Measurements from ENCODE around the gene NUP43. TPM values are rescaled to one million over a fixed set of nuclear protein-coding genes. Genes with fewer than 3 reads are reported as not detected.

Gene NUP43, protein sequence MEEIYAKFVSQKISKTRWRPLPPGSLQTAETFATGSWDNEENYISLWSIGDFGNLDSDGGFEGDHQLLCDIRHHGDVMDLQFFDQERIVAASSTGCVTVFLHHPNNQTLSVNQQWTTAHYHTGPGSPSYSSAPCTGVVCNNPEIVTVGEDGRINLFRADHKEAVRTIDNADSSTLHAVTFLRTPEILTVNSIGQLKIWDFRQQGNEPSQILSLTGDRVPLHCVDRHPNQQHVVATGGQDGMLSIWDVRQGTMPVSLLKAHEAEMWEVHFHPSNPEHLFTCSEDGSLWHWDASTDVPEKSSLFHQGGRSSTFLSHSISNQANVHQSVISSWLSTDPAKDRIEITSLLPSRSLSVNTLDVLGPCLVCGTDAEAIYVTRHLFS
- total RNA-seq (22.4 TPM), polyA plus RNA-seq (10 to 100 TPM in 1 of 4 donors, 1 to 10 TPM in 3; 4.0 to 10.7 (median 5.6) TPM)

DNA sequence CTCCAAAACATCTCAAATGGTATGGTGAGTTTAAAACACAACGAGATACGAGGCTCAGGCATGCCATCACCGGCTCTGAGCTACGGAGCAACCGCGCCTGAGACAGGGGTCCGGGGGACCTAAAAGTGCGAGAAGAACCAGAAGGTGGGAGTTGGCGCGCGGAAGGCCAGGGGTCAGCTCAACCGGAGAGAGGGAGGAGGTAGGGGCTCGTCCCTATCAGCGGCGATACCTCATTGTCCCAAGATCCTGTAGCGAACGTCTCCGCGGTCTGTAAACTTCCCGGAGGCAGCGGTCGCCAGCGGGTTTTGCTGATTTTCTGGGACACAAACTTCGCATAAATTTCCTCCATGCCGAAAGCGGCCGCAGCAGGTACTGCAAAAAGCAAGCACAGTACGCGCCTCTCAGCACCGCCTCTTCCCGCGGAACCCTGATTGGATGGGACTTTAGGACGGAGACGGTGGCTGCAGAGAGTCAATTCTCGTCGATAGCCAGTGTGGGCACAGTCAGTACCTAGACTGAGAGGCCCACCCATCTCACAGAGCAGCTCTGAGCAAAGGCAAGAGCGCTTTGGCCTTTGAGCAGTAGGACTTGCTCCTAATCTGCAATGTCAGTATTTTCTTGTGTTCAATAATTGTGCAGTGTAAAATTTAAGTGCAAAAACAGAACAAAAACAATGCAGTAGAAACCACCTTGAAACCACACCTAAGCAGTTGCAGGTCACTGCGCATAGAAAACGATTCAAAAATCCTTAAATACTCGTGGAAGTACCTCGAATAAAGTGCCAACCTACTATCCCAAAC, at the start of gene NUP43:
NUP43 (minus strand) TSS at position 383 of the 800 bp plus-strand sequence; CDS start at position 349, 34 bp downstream.
- H3K4me3 Mint-ChIP-seq, result peak within 1 kb of the TSS; percentile 89 to 98 (median 97)
- no peaks in the 10 kb centered on the region for H3K9me3 ChIP-seq (ENCODE audit: control insufficient read depth in 2 of 2, low read length in 2 of 2)
- peaks cover 15 to 48% (median 29%) of the 10 kb centered on the region in 4 donors for H3K4me1 Mint-ChIP-seq
- ATAC-seq (ENCODE audit: low read depth in 2 of 2) (peak; percentile 75 to 76), DNase-seq (peak; percentile 82 to 98 (median 91))
- H3K9me3 Mint-ChIP-seq, result no peaks in the 10 kb centered on the region
- H3K27me3 Mint-ChIP-seq, result no peaks in the 10 kb centered on the region
- no peaks in the 10 kb centered on the region for H3K27me3 ChIP-seq (ENCODE audit: control insufficient read depth, insufficient read depth, low read length)
- peaks cover 13% of the 10 kb centered on the region for H3K36me3 ChIP-seq (ENCODE audit: control insufficient read depth, insufficient read depth, low read length)
- H3K4me1 ChIP-seq (ENCODE audit: control insufficient read depth, insufficient read depth, low read length, poor library complexity, severe bottlenecking), result peaks cover 34% of the 10 kb centered on the region
- peak within 1 kb of the TSS; percentile 71 for H3K27ac ChIP-seq (ENCODE audit: insufficient read depth, low read length, poor library complexity, severe bottlenecking)
- H3K27ac Mint-ChIP-seq, result peak within 1 kb of the TSS; percentile 95 to 98 (median 98)
- peaks cover 7% of the 10 kb centered on the region for H3K36me3 Mint-ChIP-seq
- H3K4me3 ChIP-seq (ENCODE audit: low read depth, low read length), result peak within 1 kb of the TSS; percentile 98

DNA sequence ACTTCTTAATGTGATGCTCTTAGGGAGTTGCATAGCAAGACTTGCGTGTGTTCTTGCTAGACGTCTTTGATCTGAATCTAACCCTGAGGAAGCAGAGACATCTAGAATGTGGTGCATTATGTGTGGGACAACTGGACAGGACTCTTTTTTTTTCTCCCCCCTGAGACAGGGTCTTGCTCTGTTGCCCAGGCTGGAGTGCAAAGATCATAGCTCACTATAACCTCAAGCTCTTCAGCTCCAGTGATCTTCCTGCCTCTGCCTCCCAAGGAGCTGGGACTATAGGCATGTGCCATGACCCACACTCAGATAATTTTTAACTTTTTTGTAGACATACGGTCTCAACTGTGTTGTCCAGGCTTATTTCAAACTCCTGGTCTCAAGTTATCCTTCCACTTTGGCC, 37.2 kb upstream of the NUP43 start:
- Mint-ChIP-seq H3K27ac (peak overlapping the region in 1 of 3 donors; percentile 16), H3K9me3 (no peaks in the 10 kb centered on the region), H3K4me1 (peaks cover 0 to 18% (median 4%) of the 10 kb centered on the region in 4 donors), H3K36me3 (peaks cover 27% of the 10 kb centered on the region), H3K27me3 (no peaks in the 10 kb centered on the region), H3K4me3 (no peak overlapping the region)
- Histone ChIP-seq H3K27me3 (ENCODE audit: control insufficient read depth, insufficient read depth, low read length) (no peaks in the 10 kb centered on the region), H3K4me1 (ENCODE audit: control insufficient read depth, insufficient read depth, low read length, poor library complexity, severe bottlenecking) (no peaks in the 10 kb centered on the region), H3K36me3 (ENCODE audit: control insufficient read depth, insufficient read depth, low read length) (peaks cover 28% of the 10 kb centered on the region), H3K4me3 (ENCODE audit: low read depth, low read length) (no peak overlapping the region), H3K9me3 (ENCODE audit: control insufficient read depth in 2 of 2, low read length in 2 of 2) (no peaks in the 10 kb centered on the region), H3K27ac (ENCODE audit: insufficient read depth, low read length, poor library complexity, severe bottlenecking) (no peak overlapping the region)
- ATAC-seq (ENCODE audit: low read depth in 2 of 2), result no peak
- no peak for DNase-seq

DNA sequence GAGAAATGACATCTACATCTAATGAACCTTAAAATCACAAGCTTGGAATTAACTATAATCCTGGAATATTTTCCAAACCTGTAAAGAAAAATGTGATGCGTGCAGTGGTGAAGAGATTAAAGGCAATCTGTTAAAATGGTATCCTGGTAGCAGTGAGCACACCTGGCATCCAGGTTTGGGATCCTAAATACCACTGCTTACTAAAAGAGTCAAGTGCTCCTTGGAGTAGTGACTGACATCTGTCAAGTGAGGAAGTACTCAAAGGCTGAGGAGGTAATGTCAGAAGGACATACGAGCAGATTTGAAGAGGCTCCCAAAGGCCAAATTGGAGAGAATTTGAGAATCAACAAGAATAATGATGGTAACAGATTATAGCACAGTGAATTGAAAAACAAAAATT, 36.0 kb upstream of the NUP43 start:
- H3K9me3 ChIP-seq (ENCODE audit: control insufficient read depth in 2 of 2, low read length in 2 of 2), result no peaks in the 10 kb centered on the region
- Mint-ChIP-seq H3K4me1 (peaks cover 0 to 13% (median 4%) of the 10 kb centered on the region in 4 donors), H3K36me3 (peaks cover 27% of the 10 kb centered on the region), H3K4me3 (no peak overlapping the region), H3K27ac (peak overlapping the region in 1 of 3 donors; percentile 18), H3K9me3 (no peaks in the 10 kb centered on the region), H3K27me3 (no peaks in the 10 kb centered on the region)
- H3K27me3 ChIP-seq (ENCODE audit: control insufficient read depth, insufficient read depth, low read length), result no peaks in the 10 kb centered on the region
- ATAC-seq (ENCODE audit: low read depth in 2 of 2) (no peak), DNase-seq (no peak)
- no peak overlapping the region for H3K27ac ChIP-seq (ENCODE audit: insufficient read depth, low read length, poor library complexity, severe bottlenecking)
- peaks cover 30% of the 10 kb centered on the region for H3K36me3 ChIP-seq (ENCODE audit: control insufficient read depth, insufficient read depth, low read length)
- H3K4me1 ChIP-seq (ENCODE audit: control insufficient read depth, insufficient read depth, low read length, poor library complexity, severe bottlenecking), result no peaks in the 10 kb centered on the region
- H3K4me3 ChIP-seq (ENCODE audit: low read depth, low read length), result no peak overlapping the region

DNA sequence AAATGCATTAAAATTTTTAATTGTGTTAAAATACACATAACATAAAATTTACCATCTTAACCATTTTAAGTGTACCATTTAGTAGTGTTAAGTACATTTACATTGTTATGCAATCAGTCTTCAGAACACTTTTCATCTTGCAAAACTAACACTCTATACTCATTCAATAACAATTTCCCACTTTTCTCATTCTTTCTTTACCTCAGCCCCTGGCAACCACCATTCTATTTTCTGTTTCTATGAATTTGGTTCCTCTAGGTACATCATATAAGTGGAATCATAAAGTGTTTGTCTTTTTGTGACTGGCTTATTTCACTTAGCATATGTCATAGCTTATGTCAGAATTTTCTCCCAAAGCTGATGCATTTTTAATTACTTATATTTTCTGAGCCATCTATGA, 35.4 kb upstream of the NUP43 start:
- Histone ChIP-seq H3K36me3 (ENCODE audit: control insufficient read depth, insufficient read depth, low read length) (peaks cover 30% of the 10 kb centered on the region), H3K27me3 (ENCODE audit: control insufficient read depth, insufficient read depth, low read length) (no peaks in the 10 kb centered on the region), H3K4me1 (ENCODE audit: control insufficient read depth, insufficient read depth, low read length, poor library complexity, severe bottlenecking) (no peaks in the 10 kb centered on the region), H3K27ac (ENCODE audit: insufficient read depth, low read length, poor library complexity, severe bottlenecking) (no peak overlapping the region), H3K9me3 (ENCODE audit: control insufficient read depth in 2 of 2, low read length in 2 of 2) (no peaks in the 10 kb centered on the region), H3K4me3 (ENCODE audit: low read depth, low read length) (no peak overlapping the region)
- Mint-ChIP-seq H3K27me3 (no peaks in the 10 kb centered on the region), H3K4me1 (peaks cover 0 to 13% (median 4%) of the 10 kb centered on the region in 4 donors), H3K9me3 (no peaks in the 10 kb centered on the region), H3K27ac (no peak overlapping the region), H3K36me3 (peaks cover 27% of the 10 kb centered on the region), H3K4me3 (no peak overlapping the region)
- DNase-seq (no peak), ATAC-seq (ENCODE audit: low read depth in 2 of 2) (no peak)

DNA sequence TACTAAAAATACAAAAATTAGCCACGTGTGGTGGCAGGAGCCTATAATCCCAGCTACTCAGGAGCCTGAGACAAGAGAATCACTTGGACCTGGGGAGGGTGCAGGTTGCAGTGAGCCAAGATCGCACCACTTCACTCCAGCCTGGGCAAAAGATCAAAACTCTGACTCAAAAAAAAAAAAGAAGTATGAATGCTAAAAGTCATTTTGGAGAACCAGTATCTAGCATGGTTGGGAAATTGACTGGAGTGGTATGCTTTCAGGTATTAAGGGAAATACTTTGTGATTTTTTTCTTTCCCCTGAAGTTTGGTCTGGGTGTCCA, 33.3 kb upstream of the NUP43 start:
- no peak for ATAC-seq (ENCODE audit: low read depth in 2 of 2)
- Histone ChIP-seq H3K4me1 (ENCODE audit: control insufficient read depth, insufficient read depth, low read length, poor library complexity, severe bottlenecking) (no peaks in the 10 kb centered on the region), H3K27ac (ENCODE audit: insufficient read depth, low read length, poor library complexity, severe bottlenecking) (no peak overlapping the region), H3K9me3 (ENCODE audit: control insufficient read depth in 2 of 2, low read length in 2 of 2) (no peaks in the 10 kb centered on the region), H3K36me3 (ENCODE audit: control insufficient read depth, insufficient read depth, low read length) (peaks cover 36% of the 10 kb centered on the region), H3K4me3 (ENCODE audit: low read depth, low read length) (no peak overlapping the region), H3K27me3 (ENCODE audit: control insufficient read depth, insufficient read depth, low read length) (no peaks in the 10 kb centered on the region)
- Mint-ChIP-seq H3K4me1 (peaks cover 0 to 13% (median 4%) of the 10 kb centered on the region in 4 donors), H3K9me3 (no peaks in the 10 kb centered on the region), H3K27me3 (no peaks in the 10 kb centered on the region), H3K27ac (no peak overlapping the region), H3K36me3 (peaks cover 30% of the 10 kb centered on the region), H3K4me3 (no peak overlapping the region)
- DNase-seq, result no peak

DNA sequence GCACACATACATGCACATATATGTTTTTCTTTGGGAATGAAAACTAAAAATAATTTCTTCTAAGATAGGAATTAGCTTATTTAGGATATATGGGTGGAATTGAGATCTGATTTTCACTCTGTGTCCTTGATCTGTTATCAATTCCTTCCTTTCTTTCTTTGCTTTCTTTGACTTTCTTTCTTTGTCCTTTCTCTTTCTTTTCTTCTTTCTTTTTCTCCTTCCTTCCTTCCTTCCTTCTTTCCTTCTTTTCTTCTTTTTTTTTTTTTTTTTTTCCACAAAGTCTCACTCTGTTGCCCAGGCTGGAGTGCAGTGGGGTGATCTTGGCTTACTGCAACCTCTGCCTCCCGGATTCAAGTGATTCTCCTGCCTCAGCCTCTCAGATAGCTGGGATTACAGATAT, 31.3 kb upstream of the NUP43 start:
- Mint-ChIP-seq H3K9me3 (no peaks in the 10 kb centered on the region), H3K27ac (no peak overlapping the region)

DNA sequence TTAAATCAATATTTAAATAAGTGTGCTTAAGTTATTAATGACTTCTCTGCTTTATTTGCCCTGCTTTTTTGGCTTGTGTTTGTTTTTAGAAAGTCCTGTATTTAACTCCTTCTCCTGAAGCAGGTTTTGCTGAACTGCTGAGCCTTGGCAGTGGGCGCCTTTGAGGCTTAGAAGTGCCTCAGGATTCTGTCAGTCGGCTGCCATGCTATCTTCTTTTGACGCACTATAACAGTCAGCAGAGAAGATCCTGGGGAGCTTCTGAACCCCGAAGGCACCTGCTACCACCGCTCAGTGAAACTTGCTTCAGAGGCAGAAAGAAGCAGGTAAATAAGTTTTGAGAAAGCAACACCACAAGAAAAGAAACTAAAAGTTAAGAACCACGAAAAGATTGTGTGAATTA, 25.6 kb upstream of the NUP43 start:
- Mint-ChIP-seq H3K4me3 (no peak overlapping the region), H3K4me1 (peaks cover 5 to 8% (median 6%) of the 10 kb centered on the region in 4 donors), H3K27me3 (no peaks in the 10 kb centered on the region), H3K36me3 (peaks cover 21% of the 10 kb centered on the region), H3K9me3 (no peaks in the 10 kb centered on the region), H3K27ac (no peak overlapping the region)
- ATAC-seq (ENCODE audit: low read depth in 2 of 2) (no peak), DNase-seq (peak in 1 of 3 donors; percentile 21)
- no peaks in the 10 kb centered on the region for H3K27me3 ChIP-seq (ENCODE audit: control insufficient read depth, insufficient read depth, low read length)
- no peak overlapping the region for H3K4me3 ChIP-seq (ENCODE audit: low read depth, low read length)
- H3K27ac ChIP-seq (ENCODE audit: insufficient read depth, low read length, poor library complexity, severe bottlenecking), result peak overlapping the region; percentile 44
- H3K4me1 ChIP-seq (ENCODE audit: control insufficient read depth, insufficient read depth, low read length, poor library complexity, severe bottlenecking), result no peaks in the 10 kb centered on the region
- H3K9me3 ChIP-seq (ENCODE audit: control insufficient read depth in 2 of 2, low read length in 2 of 2), result no peaks in the 10 kb centered on the region
- H3K36me3 ChIP-seq (ENCODE audit: control insufficient read depth, insufficient read depth, low read length), result peaks cover 33% of the 10 kb centered on the region

More for the DNA sequence above, 31.3 kb upstream of the NUP43 start:
- no peak for ATAC-seq (ENCODE audit: low read depth in 2 of 2)
- Histone ChIP-seq H3K9me3 (ENCODE audit: control insufficient read depth in 2 of 2, low read length in 2 of 2) (no peaks in the 10 kb centered on the region), H3K27me3 (ENCODE audit: control insufficient read depth, insufficient read depth, low read length) (no peaks in the 10 kb centered on the region), H3K27ac (ENCODE audit: insufficient read depth, low read length, poor library complexity, severe bottlenecking) (no peak overlapping the region), H3K4me1 (ENCODE audit: control insufficient read depth, insufficient read depth, low read length, poor library complexity, severe bottlenecking) (no peaks in the 10 kb centered on the region), H3K4me3 (ENCODE audit: low read depth, low read length) (no peak overlapping the region), H3K36me3 (ENCODE audit: control insufficient read depth, insufficient read depth, low read length) (peaks cover 41% of the 10 kb centered on the region)
- DNase-seq, result no peak
- Mint-ChIP-seq H3K36me3 (peaks cover 20% of the 10 kb centered on the region), H3K27me3 (no peaks in the 10 kb centered on the region), H3K4me3 (no peak overlapping the region), H3K4me1 (peaks cover 0 to 10% (median 4%) of the 10 kb centered on the region in 4 donors)
